Lung (tissue), 12 donors: ENCODE results near the gene BORCS5. TPM values are rescaled to one million over a fixed set of nuclear protein-coding genes. Genes with fewer than 3 reads are reported as not detected.

Experiments
- ATAC-seq: fragments of 200-7000 bp; cut with Tn5 transposase; one replicate; pipeline ENCODE4 v1.9.1; 2020; ENCODE audit warnings: moderate number of reproducible peaks; ENCODE audit not compliant: insufficient read depth, low FRiP score
- DNase-seq, 3 donors: peaks; one replicate each; pipeline ENCODE4 v3.0.0-alpha.2; 2013 to 2017
- H3K27ac ChIP-seq, 2 donors: one replicate each; pipeline ENCODE4 v1.5.1; 2013; ENCODE audit warnings: mild to moderate bottlenecking in 2 of 2, moderate library complexity in 2 of 2, control low read depth in 1 of 2, inconsistent platforms in 1 of 2, low read depth in 1 of 2, low read length in 1 of 2
- H3K27me3 ChIP-seq, 3 donors: one replicate each; pipeline ENCODE4 v1.5.1; 2013; ENCODE audit warnings: low read length in 2 of 3; ENCODE audit not compliant: control insufficient read depth in 3 of 3, insufficient read depth in 3 of 3
- H3K36me3 ChIP-seq, 4 donors: one replicate each; pipeline ENCODE4 v1.5.1; 2013; ENCODE audit warnings: low read length in 4 of 4, mild to moderate bottlenecking in 1 of 4, moderate library complexity in 1 of 4; ENCODE audit not compliant: control insufficient read depth in 4 of 4, insufficient read depth in 4 of 4
- H3K4me1 ChIP-seq, 5 donors: one replicate each; pipeline ENCODE4 v1.5.1; 2013; ENCODE audit warnings: low read length in 5 of 5, mild to moderate bottlenecking in 2 of 5, moderate library complexity in 1 of 5; ENCODE audit not compliant: control insufficient read depth in 5 of 5, insufficient read depth in 5 of 5
- H3K4me3 ChIP-seq: one replicate; pipeline ENCODE4 v1.5.1; 2013; ENCODE audit warnings: mild to moderate bottlenecking, control low read depth, moderate library complexity
- H3K9ac ChIP-seq, 2 donors: one replicate each; pipeline ENCODE4 v1.5.1; 2013; ENCODE audit warnings: low read length in 2 of 2, control low read depth in 1 of 2; ENCODE audit not compliant: insufficient read depth in 1 of 2
- H3K9me3 ChIP-seq, 4 donors: one replicate each; pipeline ENCODE4 v1.5.1; 2013; ENCODE audit warnings: low read length in 3 of 4, mild to moderate bottlenecking in 1 of 4, moderate library complexity in 1 of 4; ENCODE audit not compliant: control insufficient read depth in 4 of 4, insufficient read depth in 3 of 4
- CTCF ChIP-seq: IDR thresholded peaks from 2 replicates; pipeline ENCODE4 v1.5.1; 2012; ENCODE audit warnings: mild to moderate bottlenecking; ENCODE audit errors: control extremely low read depth, extremely low read depth
- WGBS, 2 donors: extraction: QIAGEN DNeasy Blood & Tissue Kit; methylation state at CpG; one replicate each; pipeline ENCODE4 v1.1.7; 2013; 5-methylcytosine and 5-hydroxymethylcytosine counted together
- polyA plus RNA-seq, 2 donors: library from polyadenylated mRNA; stranded (reverse); fragments of 200-250 nt; gene quantifications; one replicate each; pipeline ENCODE4 v1.2.1, GENCODE V29; 2013
- total RNA-seq, 2 donors: library from RNA; depleted of rRNA in 1 of 2; stranded (reverse); fragments of >200 nt in 1 of 2; gene quantifications; one replicate each; pipeline ENCODE4 v1.2.1, GENCODE V29; 2014 to 2021
- donor health status: control.
- donor health status: control.
- donor health status: Bipolar disorder and iron deficiency.
- donor health status: healthy.
- donor health status: DM: yes; HTN: yes; CAD: no.

Gene BORCS5
- total and polyA plus RNA-seq, 4 donors, result 4.7 to 26.8 (median 10.3) TPM

GRCh38 chr12:12425616-12426015 is 68.7 kb downstream of the BORCS5 start:
- H3K4me1 ChIP-seq, result peaks cover 0 to 13% (median 1%) of the 10 kb centered on the region in 5 donors
- WGBS, 2 donors, result 47 to 78% methylated on average over 1 of the region's 1 CpG
- H3K4me3 ChIP-seq, result no peak overlapping the region
- TF ChIP-seq CTCF, result no peak
- H3K9ac ChIP-seq, result no peak overlapping the region
- H3K36me3 ChIP-seq, result no peaks in the 10 kb centered on the region
- no peaks in the 10 kb centered on the region for H3K9me3 ChIP-seq
- peak overlapping the region in 1 of 2 donors; percentile 33 for H3K27ac ChIP-seq
- ATAC-seq (peak; percentile 79), DNase-seq (peak in 1 of 3 donors; percentile 57)
- no peaks in the 10 kb centered on the region for H3K27me3 ChIP-seq

GRCh38 chr12:12427568-12427967 is 70.7 kb downstream of the BORCS5 start:
- Histone ChIP-seq H3K36me3 (no peaks in the 10 kb centered on the region), H3K9ac (no peak overlapping the region), H3K4me1 (peaks cover 1 to 29% (median 6%) of the 10 kb centered on the region in 5 donors), H3K27me3 (no peaks in the 10 kb centered on the region), H3K9me3 (no peaks in the 10 kb centered on the region), H3K27ac (peak overlapping the region in 1 of 2 donors; percentile 7), H3K4me3 (no peak overlapping the region)
- TF ChIP-seq CTCF, result no peak
- DNase-seq (no peak), ATAC-seq (no peak)
- 95 to 99% methylated on average over 4 of the region's 4 CpGs for WGBS, 2 donors

- H3K9ac ChIP-seq, result no peak overlapping the region
- ATAC-seq (no peak), DNase-seq (no peak)
- TF ChIP-seq CTCF, result no peak
- H3K27me3 ChIP-seq, result no peaks in the 10 kb centered on the region
- no peak overlapping the region for H3K4me3 ChIP-seq
- no peak overlapping the region for H3K27ac ChIP-seq
- no peaks in the 10 kb centered on the region for H3K36me3 ChIP-seq
- 50 to 66% methylated on average over 2 of the region's 2 CpGs for WGBS, 2 donors
- no peaks in the 10 kb centered on the region for H3K9me3 ChIP-seq
- H3K4me1 ChIP-seq, result peaks cover 3 to 34% (median 10%) of the 10 kb centered on the region in 5 donors
Observed at GRCh38 chr12:12428047-12428446, 71.2 kb downstream of the BORCS5 start.
